ENCODE results near the gene EPG5. TPM values are rescaled to one million over a fixed set of nuclear protein-coding genes. Genes with fewer than 3 reads are reported as not detected.

EPG5 gene
- total RNA-seq, 1 donor: 161 TPM

DNA sequence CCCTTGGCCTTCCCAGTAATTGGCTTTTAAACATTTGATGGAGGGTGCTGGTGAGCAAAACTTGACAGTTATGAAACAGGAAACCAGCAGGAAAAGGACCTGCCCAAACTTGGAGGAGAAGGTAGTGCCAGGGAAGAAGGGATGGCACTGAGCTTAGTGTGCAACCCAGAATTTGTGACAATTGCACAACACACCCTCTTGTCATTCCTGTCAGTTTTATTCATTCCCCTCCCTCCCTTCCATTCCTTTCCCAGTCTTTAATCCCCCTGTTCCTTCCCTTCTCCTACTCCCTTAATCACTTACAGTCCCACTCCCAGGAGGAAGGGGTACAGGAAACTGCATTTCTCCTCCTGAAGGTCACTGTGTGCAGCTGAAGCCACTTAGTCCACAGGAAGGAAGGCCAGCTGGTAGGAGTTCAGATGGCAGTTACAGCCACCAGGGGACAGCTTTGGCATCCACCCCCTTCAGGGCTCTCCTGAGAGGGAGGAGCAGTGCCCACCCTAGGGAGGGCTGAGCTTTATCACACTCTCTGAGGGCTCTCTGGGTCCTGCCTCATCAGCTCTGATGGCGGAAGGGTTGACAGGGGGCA lies 165.6 kb downstream of the EPG5 start:
- no peak for DNase-seq (ENCODE audit: low read depth)

More for the DNA sequence above, 165.6 kb downstream of the EPG5 start:
- no peak overlapping the region for H3K4me3 ChIP-seq (ENCODE audit: low read depth, low read length)
- TF ChIP-seq, protein P1, sequence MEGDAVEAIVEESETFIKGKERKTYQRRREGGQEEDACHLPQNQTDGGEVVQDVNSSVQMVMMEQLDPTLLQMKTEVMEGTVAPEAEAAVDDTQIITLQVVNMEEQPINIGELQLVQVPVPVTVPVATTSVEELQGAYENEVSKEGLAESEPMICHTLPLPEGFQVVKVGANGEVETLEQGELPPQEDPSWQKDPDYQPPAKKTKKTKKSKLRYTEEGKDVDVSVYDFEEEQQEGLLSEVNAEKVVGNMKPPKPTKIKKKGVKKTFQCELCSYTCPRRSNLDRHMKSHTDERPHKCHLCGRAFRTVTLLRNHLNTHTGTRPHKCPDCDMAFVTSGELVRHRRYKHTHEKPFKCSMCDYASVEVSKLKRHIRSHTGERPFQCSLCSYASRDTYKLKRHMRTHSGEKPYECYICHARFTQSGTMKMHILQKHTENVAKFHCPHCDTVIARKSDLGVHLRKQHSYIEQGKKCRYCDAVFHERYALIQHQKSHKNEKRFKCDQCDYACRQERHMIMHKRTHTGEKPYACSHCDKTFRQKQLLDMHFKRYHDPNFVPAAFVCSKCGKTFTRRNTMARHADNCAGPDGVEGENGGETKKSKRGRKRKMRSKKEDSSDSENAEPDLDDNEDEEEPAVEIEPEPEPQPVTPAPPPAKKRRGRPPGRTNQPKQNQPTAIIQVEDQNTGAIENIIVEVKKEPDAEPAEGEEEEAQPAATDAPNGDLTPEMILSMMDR (IDR thresholded peaks at IDR 0.05; ENCODE audit: insufficient read depth, low read depth, low read length): no peak

Small RNA genes lying within 50 kb of the gene (small RNA-seq; reads per million reads assigned to genes)
- not detected for gene RN7SKP26

Other genes with a start within 250 kb of the EPG5 start
- gene SLC14A1, start 243.1 kb downstream of the EPG5 start, total RNA-seq: 0.86 and 9.3 TPM in 2 replicates
- 0.43 and 0.97 TPM in 2 replicates for gene SIGLEC15, start 141.7 kb downstream of the EPG5 start, total RNA-seq
- gene PSTPIP2, start 104.9 kb upstream of the EPG5 start, total RNA-seq: 8.7 and 21.2 TPM in 2 replicates
- gene ATP5F1A, start 131.0 kb upstream of the EPG5 start, total RNA-seq: 671 and 759 TPM in 2 replicates
- gene HAUS1, start 137.1 kb upstream of the EPG5 start, total RNA-seq: 37.1 and 51.2 TPM in 2 replicates

Data from fibroblast of villous mesenchyme (primary cell).